ENCODE measurements around the gene FOXP1.

- no peak for TF ChIP-seq POLR2A (IDR thresholded peaks at IDR 0.05)
- TF ChIP-seq CTCF (IDR thresholded peaks at IDR 0.05): no peak
- no peak for TF ChIP-seq EP300 (IDR thresholded peaks at IDR 0.05)
Observed at GRCh38 chr3:71145954-71146353, 437.6 kb downstream of the FOXP1 start.
